ENCODE measurements around the gene DPYSL3.

- TF ChIP-seq POLR2A (IDR thresholded peaks at IDR 0.05) (no peak), POLR2AphosphoS5 (IDR thresholded peaks at IDR 0.05) (no peak), EP300 (IDR thresholded peaks at IDR 0.05) (no peak)
- TF ChIP-seq, protein P1, sequence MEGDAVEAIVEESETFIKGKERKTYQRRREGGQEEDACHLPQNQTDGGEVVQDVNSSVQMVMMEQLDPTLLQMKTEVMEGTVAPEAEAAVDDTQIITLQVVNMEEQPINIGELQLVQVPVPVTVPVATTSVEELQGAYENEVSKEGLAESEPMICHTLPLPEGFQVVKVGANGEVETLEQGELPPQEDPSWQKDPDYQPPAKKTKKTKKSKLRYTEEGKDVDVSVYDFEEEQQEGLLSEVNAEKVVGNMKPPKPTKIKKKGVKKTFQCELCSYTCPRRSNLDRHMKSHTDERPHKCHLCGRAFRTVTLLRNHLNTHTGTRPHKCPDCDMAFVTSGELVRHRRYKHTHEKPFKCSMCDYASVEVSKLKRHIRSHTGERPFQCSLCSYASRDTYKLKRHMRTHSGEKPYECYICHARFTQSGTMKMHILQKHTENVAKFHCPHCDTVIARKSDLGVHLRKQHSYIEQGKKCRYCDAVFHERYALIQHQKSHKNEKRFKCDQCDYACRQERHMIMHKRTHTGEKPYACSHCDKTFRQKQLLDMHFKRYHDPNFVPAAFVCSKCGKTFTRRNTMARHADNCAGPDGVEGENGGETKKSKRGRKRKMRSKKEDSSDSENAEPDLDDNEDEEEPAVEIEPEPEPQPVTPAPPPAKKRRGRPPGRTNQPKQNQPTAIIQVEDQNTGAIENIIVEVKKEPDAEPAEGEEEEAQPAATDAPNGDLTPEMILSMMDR (IDR thresholded peaks at IDR 0.05), result no peak
Observed at GRCh38 chr5:147384346-147385193, 125.3 kb downstream of the DPYSL3 start.

Measured in gastroesophageal sphincter (tissue), 3 donors.